GM18858 (cell line): ENCODE results near the gene CSK.
"Not testable (repeated sequence)": the region's sequence is repeated elsewhere in the genome, so short reads cannot be mapped to it uniquely, and the experiment has no call there.

Source experiments
- ATAC-seq: cut with Tn5 transposase; IDR thresholded peaks from one replicate; pipeline ENCODE4 v1.9.1; 2021; ENCODE audit not compliant: unreplicated experiment

CSK gene

DNA sequence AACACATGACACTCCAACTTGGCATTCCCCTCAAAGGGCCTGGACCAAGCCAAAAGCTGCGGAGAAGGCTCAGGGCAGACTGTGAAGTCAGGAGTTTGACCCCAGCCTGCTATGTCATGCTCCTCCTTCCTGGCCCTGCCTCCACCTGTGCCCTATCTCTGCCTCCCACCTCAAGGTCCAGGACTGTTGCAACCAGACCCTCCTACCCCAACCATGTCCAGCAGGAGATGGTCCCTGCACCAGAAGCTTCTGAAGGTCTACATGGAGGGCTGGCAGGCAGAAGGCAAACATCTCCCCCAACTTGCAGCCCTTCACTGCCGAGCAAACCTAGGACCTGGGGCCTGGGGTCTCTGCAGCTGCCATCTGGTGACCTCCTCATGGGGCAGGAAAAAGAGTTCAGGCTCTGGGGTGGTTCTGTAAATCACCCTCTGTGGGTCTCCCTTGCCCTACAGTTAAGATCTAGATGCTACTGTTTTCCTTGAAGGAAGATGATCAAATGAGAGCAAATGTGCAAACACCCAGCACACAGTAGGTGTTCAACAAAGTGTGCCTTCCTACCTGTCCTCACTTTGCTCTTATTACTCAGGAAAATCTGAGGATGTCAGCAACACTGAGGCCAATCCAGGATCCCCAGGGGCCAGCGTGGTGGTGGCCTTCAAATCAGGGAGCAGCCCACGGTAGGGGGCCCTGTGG, 11.5 kb upstream of the CSK start:
- no peak for ATAC-seq

GRCh38 chr15:74773329-74773728, 8.6 kb upstream of the CSK start:
- no peak for ATAC-seq

DNA sequence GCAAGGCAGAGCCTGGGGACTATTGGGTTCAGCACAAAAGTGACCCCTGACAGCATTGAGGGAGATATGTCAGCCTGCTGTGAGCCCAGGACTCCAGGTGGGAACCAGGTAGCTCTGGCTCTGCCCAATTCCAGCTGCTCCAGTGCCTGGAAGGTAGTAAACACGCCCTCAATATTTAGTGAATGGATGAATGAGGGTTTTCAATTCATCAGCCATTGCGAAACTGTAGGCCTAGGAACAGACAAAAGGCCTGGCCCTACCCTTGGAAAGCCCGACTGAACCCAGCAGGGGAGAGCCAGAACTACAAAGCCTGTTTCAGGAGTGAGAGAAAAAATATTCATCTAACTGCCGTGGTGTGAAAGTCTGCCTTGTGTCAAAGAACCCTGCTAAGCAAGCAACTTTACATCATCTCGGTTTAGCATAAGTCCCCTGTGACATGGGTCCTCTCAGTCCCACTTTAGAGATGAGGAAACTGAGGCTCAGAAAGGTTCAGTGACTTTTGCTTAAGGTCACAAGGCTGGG, 8.1 kb upstream of the CSK start:
- no peak for ATAC-seq

GRCh38 chr15:74775132-74775562, 6.7 kb upstream of the CSK start:
- no peak for ATAC-seq

DNA sequence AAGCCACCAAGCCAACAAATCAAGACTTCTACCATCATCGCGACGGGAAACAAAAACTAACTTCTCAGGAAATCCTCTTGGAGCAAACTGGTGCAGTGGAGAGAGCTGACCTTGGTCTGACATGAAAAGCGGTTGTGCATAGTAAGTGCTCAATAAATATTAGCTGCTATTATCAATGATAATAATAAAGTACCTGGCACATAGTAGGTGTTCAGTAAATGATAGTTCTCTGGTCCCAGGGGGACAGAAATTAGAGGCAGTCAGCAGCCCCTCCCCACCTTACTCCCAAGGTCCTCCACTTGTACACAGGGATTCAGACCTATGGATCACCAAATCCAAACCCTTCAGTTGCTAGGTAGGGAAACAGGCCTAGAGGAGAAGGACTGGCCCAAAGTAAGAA, 6.0 kb upstream of the CSK start:
- no peak for ATAC-seq

GRCh38 chr15:74776821-74777768, 4.8 kb upstream of the CSK start:
- ATAC-seq, result no peak

GRCh38 chr15:74777769-74778598, 3.9 kb upstream of the CSK start:
- no peak for ATAC-seq

GRCh38 chr15:74778599-74778970, 3.3 kb upstream of the CSK start:
- no peak for ATAC-seq

GRCh38 chr15:74779162-74779648, 2.7 kb upstream of the CSK start:
- ATAC-seq, result no peak

DNA sequence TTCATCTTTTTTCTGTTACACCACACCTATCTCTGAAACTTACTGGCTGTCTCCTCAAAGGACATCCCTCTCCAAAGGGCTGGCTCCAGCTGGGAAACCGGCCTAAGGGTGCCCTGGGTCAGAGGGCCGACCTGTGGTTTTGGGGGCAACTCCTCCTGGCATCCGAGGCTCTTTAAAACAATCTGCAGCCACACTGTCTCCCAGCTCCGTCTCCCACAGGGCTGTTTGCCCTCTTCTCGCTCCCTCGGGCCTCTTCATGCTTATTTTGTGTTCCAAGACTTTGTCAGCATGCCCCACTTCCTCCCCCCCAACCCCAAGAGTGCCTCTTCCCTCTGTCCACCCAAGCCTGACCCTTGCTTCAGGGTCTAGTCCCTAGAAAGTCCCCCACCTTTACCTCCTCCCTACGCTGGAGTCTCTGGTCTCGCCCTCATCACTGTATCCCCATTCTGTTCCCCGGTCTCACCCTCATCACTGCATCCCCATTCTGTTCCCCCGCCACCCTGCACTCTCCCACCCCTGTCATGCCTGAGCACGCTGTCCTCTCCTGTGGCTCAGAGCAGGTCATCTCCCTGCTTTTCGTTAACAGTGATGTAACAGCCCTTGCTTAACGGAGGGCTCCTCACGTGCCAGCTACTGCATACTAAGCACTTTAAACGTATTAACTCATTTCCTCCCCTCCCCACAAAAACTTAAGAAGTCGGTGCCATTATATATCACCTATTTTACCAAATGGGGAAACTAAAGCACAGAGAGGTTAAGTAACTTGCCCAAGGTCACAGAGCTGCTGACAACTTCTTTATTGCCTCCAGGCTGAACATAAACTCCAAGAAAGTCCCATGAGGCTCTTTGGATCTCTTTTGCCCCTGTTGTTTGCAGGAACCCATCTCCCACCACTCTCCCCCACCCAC, 1.1 kb upstream of the CSK start:
- ATAC-seq, result no peak

DNA sequence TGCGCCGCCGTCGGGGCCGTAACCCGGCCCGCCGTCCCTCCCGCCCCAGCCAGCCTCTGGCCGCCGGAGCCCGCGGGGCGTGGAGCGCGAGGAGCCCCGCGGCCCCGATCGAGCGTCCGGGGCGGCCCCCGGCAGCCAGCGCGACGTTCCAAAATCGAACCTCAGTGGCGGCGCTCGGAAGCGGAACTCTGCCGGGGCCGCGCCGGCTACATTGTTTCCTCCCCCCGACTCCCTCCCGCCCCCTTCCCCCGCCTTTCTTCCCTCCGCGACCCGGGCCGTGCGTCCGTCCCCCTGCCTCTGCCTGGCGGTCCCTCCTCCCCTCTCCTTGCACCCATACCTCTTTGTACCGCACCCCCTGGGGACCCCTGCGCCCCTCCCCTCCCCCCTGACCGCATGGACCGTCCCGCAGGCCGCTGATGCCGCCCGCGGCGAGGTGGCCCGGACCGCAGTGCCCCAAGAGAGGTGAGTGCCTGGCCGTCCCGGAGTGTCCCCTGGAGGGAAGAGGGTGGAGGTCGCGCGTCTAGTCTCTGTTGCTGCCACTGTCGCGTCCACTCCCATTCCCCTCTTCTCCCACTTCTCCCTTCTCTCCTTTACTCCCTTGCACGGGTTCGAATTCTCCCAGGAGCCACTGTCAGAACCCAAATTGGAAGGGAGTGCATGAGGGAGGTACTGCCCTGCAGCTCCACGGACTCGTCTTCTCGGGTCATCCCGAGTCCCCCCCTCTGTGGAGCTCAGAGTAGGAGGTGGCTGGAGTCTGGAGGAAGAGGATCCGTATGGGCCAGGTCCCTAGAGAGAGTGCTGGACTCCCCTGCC, 585 bp downstream of the CSK start:
- ATAC-seq, result no peak

GRCh38 chr15:74783072-74783807, 1.4 kb downstream of the CSK start:
- no peak for ATAC-seq

GRCh38 chr15:74783808-74784175, 1.9 kb downstream of the CSK start:
- no peak for ATAC-seq

DNA sequence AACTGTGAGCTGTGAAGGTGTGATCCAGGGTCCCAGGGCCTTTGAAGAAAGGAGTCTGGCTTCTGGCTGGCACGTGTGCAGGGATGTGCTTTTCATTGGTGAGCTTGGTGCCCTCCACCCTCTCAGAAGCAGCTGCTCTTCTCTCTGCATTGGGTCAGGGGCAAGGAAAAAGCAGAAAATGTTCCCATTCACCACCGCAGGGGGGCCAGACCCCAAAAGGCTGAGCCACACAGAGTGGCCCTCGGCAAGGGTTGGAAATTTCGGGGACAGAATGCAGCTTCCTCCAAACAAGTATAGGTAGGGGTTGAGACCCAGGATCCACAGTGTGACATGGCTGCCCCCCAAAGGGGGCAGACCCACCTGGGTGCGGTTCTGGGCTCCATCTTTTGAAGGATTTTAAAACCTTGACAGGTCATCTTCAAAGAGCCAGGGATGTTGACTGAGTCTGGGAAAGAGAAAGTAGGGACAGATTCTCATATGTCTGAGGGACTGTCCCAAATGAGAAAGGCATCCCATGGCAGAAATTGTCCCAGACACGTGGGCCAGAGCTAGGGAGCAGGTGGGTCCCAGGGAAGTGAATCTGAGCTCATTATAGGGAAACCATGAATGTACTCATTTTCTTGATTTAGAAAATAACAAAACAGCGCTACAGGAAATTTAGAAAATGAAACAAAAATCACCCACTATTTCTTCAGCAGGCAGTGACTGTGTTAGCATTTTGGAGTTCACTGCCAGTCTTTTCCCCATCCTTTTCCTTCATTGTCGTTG, 2.7 kb downstream of the CSK start:
- no peak for ATAC-seq

DNA sequence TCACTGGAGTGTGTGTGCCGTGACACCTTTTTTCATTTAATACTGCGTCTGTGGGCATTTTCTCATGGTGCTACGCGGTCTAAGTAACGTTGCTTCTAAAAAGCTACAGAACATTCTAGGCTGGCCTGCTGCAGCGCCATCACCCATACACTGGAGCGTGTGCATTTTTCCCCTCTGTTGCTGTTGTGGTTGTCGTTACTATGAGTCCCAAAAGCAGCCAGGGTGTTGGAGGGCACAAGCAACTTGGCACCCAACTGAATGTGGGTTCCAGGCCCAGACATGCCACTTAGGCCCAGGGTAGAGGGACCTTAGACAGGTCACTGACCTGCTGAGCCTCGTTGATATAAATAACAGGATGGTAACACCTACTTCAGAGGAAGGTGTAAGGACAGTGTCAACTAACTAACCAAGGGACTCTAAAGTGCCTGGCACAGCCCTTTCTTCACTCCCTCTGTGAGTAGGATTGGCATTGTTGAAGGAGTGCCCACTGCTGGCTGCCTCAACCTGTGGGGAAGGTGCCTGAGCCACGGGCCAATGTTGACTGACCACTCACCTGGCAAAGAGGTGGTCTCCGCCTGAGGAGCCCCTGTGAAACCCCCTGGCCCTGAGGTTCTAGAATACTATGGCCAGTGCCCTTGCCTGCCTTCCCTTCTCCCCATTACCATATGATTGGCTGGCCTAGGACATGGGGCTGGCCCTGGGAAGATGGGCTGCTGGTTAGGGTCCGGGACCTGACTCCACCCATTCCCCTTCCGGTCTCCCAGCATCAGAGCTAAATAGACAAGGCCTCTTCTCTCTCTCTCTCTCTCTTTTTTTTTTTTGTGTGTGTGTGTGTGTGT, 3.5 kb downstream of the CSK start:
- ATAC-seq, result no peak

DNA sequence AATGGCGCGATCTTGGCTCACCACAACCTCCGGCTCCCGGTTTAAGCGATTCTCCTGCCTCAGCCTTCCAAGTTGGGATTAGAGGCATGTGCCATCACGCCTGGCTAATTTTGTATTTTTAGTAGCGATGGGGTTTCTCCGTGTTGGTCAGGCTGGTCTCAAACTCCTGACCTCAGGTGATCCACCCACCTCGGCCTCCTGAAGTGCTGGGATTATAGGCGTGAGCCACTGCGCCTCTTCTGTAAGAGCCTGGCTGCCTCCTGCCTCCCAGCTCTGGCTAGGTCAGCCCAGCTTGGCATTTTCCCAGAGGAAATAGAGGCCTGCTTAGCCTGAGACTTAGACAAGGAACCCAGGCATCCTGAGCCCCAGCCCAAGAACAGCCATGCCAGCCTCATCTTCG, 4.2 kb downstream of the CSK start:
- ATAC-seq, result not testable (repeated sequence)
